ENCODE results near the gene KIAA1549. TPM values are rescaled to one million over a fixed set of nuclear protein-coding genes. Genes with fewer than 3 reads are reported as not detected.

Gene KIAA1549
- total and polyA plus RNA-seq, 2 of the 4 experiments (the other 2 are of a cell fraction): 1.3 to 3.3 TPM

GRCh38 chr7:138913783-138914182 is 67.4 kb downstream of the KIAA1549 start:
- no peak overlapping the region for H4K91ac ChIP-seq (ENCODE audit: insufficient read depth, low read depth, low read length)
- no peaks in the 10 kb centered on the region for H4K20me1 ChIP-seq (ENCODE audit: insufficient read depth, low read length)
- H2BK120ac ChIP-seq (ENCODE audit: low read depth, low read length): no peak overlapping the region
- H2AFZ ChIP-seq (replicated peaks; ENCODE audit: low read length, poor library complexity): no peak overlapping the region
- peaks cover 2% of the 10 kb centered on the region; the same call in 1 of the 2 replicates for H3K9me3 ChIP-seq (ENCODE audit: control insufficient read depth, insufficient read depth, low read length)
- H3K4me2 ChIP-seq (ENCODE audit: low read depth, low read length): no peak overlapping the region
- CTCF ChIA-PET: no interaction called here
- H2AK9ac ChIP-seq (replicated peaks; ENCODE audit: low read depth, low read length, poor library complexity): no peak overlapping the region
- no peak overlapping the region for H3K56ac ChIP-seq (ENCODE audit: extremely low read depth, insufficient read depth, low read length)
- no peak overlapping the region for H2BK5ac ChIP-seq (ENCODE audit: low read depth, low read length, poor library complexity, severe bottlenecking)
- peaks cover 5% of the 10 kb centered on the region for H3K36me3 ChIP-seq (ENCODE audit: control insufficient read depth, insufficient read depth, low read length)
- ATAC-seq (ENCODE audit: low read depth) (no peak), DNase-seq (no peak)
- no peak overlapping the region for H3K9ac ChIP-seq (ENCODE audit: low read depth, low read length)
- POLR2A ChIA-PET (ENCODE audit: unreplicated experiment): no interaction called here
- peaks cover 8 to 9% of the 10 kb centered on the region in 2 experiments; a peak in 3 of 4 replicates for H3K79me1 ChIP-seq (ENCODE audit: low read depth in 1 of 2, low read length in 2 of 2)
- H3K27me3 ChIP-seq (ENCODE audit: control insufficient read depth, insufficient read depth, low read length): no peaks in the 10 kb centered on the region
- intact Hi-C loops (cut with micrococcal nuclease) (no loop called here), in situ Hi-C loops (cut with MboI; ENCODE audit: low sequenced_read_pairs) (no loop called here), dilution Hi-C loops (cut with HindIII; ENCODE audit: low sequenced_read_pairs, unreplicated experiment) (no loop called here)
- 0 out of 2 replicates have a peak, but pooled peaks cover under 1% of the 10 kb centered on the region for H3K4me1 ChIP-seq (ENCODE audit: control insufficient read depth, insufficient read depth, low read length)
- H3K4ac ChIP-seq (ENCODE audit: low read depth, low read length): no peak overlapping the region
- no TSS peak for BruUV-seq (replicated peaks)
- no peak overlapping the region for H3K23ac ChIP-seq (ENCODE audit: low read depth, low read length)
- H3K4me3 ChIP-seq (ENCODE audit: insufficient read depth, low read depth, low read length): no peak overlapping the region
- H3K18ac ChIP-seq (ENCODE audit: low read depth, low read length): no peak overlapping the region
- TF ChIP-seq FOS (IDR thresholded peaks at IDR 0.05; ENCODE audit: low read depth, low read length): no peak
- no peak for TF ChIP-seq RAD21 (IDR thresholded peaks at IDR 0.05; ENCODE audit: low read length)
- no peak for TF ChIP-seq MAZ (IDR thresholded peaks at IDR 0.05; ENCODE audit: borderline replicate concordance, low read depth, low read length)
- TF ChIP-seq CEBPB (IDR thresholded peaks at IDR 0.05; ENCODE audit: low read depth, low read length): no peak
- TF ChIP-seq RCOR1 (IDR thresholded peaks at IDR 0.05; ENCODE audit: insufficient replicate concordance, low read length): no peak
- TF ChIP-seq USF2 (IDR thresholded peaks at IDR 0.05; ENCODE audit: low read depth, low read length): no peak
- no peak for TF ChIP-seq NFE2L2 (IDR thresholded peaks at IDR 0.05; ENCODE audit: low read depth, low read length)
- TF ChIP-seq ELK1 (IDR thresholded peaks at IDR 0.05; ENCODE audit: borderline replicate concordance, low read depth, low read length): no peak
- H2BK20ac ChIP-seq (ENCODE audit: low read depth, low read length): no peak overlapping the region
- 83% methylated on average over 1 of the region's 2 CpGs; no CpG with 5 or more reads in 1 of the 2 experiments for WGBS, 2 experiments (ENCODE audit: extremely low coverage in 2 of 2, insufficient read length in 1 of 2)
- peaks cover 7% of the 10 kb centered on the region for H3K9me1 ChIP-seq (ENCODE audit: insufficient read depth, low read length)
- no peak overlapping the region for H4K5ac ChIP-seq (ENCODE audit: low read depth, low read length)
- no peak overlapping the region for H2AK5ac ChIP-seq (ENCODE audit: low read depth, low read length)
- H3K27ac ChIP-seq (ENCODE audit: insufficient read depth, low read length): no peak overlapping the region
- H3K14ac ChIP-seq (replicated peaks; ENCODE audit: low read depth, low read length): no peak overlapping the region
- H4K8ac ChIP-seq (ENCODE audit: low read depth in 2 of 2, low read length in 2 of 2): no peak overlapping the region
- no peak overlapping the region for H2BK15ac ChIP-seq (ENCODE audit: low read depth, low read length)
